Measurements from ENCODE around the gene ERCC2.

The ERCC2 gene

DNA sequence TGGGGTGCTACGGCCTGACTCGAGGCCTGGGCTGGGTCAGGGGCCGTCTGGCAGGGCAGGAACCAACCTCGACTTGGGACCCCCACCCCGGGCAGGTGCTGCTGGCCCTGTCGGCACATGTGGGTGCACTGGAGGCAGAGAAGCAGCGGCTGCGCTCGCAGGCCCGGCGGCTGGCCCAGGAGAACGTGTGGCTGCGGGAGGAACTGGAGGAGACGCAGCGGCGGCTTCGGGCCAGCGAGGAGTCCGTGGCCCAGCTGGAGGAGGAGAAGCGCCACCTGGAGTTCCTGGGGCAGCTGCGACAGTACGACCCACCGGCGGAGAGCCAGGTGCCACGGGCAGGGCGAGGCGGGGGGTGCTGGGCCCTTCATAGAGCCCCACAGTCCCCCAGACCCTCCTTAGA lies 23.9 kb downstream of the ERCC2 start:
- H3F3A ChIP-seq (ENCODE audit: insufficient read depth): no peaks in the 10 kb centered on the region
- H3K9ac ChIP-seq (ENCODE audit: low read length): no peak overlapping the region
- no peaks in the 10 kb centered on the region for H3K9me3 ChIP-seq (ENCODE audit: insufficient read depth, low read length)
- H3K9me2 ChIP-seq (replicated peaks; ENCODE audit: insufficient read depth, low read length): no peaks in the 10 kb centered on the region
- no peak overlapping the region for H2AFZ ChIP-seq (ENCODE audit: low read depth, low read length, severe bottlenecking)
- H3K79me2 ChIP-seq (ENCODE audit: insufficient read depth, low read length): no peaks in the 10 kb centered on the region
- H3K36me3 ChIP-seq (ENCODE audit: low read length): no peaks in the 10 kb centered on the region
- H4K20me1 ChIP-seq (ENCODE audit: low read depth, low read length): no peaks in the 10 kb centered on the region
- H3K4me3 ChIP-seq (ENCODE audit: insufficient read depth, low read length, poor library complexity, severe bottlenecking): no peak overlapping the region
- H3K4me2 ChIP-seq (ENCODE audit: low read depth, low read length, poor library complexity, severe bottlenecking): no peak overlapping the region
- no peak for TF ChIP-seq EZH2phosphoT487 (conservative IDR thresholded peaks at IDR 0.05; ENCODE audit: low read length)
- TF ChIP-seq, protein P1, sequence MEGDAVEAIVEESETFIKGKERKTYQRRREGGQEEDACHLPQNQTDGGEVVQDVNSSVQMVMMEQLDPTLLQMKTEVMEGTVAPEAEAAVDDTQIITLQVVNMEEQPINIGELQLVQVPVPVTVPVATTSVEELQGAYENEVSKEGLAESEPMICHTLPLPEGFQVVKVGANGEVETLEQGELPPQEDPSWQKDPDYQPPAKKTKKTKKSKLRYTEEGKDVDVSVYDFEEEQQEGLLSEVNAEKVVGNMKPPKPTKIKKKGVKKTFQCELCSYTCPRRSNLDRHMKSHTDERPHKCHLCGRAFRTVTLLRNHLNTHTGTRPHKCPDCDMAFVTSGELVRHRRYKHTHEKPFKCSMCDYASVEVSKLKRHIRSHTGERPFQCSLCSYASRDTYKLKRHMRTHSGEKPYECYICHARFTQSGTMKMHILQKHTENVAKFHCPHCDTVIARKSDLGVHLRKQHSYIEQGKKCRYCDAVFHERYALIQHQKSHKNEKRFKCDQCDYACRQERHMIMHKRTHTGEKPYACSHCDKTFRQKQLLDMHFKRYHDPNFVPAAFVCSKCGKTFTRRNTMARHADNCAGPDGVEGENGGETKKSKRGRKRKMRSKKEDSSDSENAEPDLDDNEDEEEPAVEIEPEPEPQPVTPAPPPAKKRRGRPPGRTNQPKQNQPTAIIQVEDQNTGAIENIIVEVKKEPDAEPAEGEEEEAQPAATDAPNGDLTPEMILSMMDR (IDR thresholded peaks at IDR 0.05; ENCODE audit: insufficient read depth, low read length, poor library complexity, severe bottlenecking): no peak
- H3K27ac ChIP-seq (ENCODE audit: low read depth, low read length): no peak overlapping the region
- H3K27me3 ChIP-seq (ENCODE audit: low read length): no peaks in the 10 kb centered on the region

DNA sequence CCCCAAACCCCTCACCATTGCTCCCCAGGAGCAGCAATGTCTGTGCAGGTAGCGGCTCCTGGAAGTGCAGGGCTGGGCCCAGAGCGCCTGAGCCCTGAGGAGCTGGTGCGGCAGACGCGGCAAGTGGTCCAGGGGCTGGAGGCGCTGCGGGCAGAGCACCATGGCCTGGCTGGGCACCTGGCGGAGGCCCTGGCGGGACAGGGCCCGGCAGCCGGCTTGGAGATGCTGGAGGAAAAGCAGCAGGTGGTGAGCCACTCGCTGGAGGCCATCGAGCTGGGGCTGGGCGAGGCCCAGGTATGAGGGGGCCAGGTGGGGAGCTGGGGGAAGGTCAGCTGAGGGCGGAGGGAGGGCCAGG lies 24.9 kb downstream of the ERCC2 start:
- TF ChIP-seq, protein P1 (IDR thresholded peaks at IDR 0.05; ENCODE audit: insufficient read depth, low read length, poor library complexity, severe bottlenecking): no peak
- TF ChIP-seq EZH2phosphoT487 (conservative IDR thresholded peaks at IDR 0.05; ENCODE audit: low read length): no peak
- Histone ChIP-seq H3K9me3 (ENCODE audit: insufficient read depth, low read length) (no peaks in the 10 kb centered on the region), H4K20me1 (ENCODE audit: low read depth, low read length) (no peaks in the 10 kb centered on the region)

DNA sequence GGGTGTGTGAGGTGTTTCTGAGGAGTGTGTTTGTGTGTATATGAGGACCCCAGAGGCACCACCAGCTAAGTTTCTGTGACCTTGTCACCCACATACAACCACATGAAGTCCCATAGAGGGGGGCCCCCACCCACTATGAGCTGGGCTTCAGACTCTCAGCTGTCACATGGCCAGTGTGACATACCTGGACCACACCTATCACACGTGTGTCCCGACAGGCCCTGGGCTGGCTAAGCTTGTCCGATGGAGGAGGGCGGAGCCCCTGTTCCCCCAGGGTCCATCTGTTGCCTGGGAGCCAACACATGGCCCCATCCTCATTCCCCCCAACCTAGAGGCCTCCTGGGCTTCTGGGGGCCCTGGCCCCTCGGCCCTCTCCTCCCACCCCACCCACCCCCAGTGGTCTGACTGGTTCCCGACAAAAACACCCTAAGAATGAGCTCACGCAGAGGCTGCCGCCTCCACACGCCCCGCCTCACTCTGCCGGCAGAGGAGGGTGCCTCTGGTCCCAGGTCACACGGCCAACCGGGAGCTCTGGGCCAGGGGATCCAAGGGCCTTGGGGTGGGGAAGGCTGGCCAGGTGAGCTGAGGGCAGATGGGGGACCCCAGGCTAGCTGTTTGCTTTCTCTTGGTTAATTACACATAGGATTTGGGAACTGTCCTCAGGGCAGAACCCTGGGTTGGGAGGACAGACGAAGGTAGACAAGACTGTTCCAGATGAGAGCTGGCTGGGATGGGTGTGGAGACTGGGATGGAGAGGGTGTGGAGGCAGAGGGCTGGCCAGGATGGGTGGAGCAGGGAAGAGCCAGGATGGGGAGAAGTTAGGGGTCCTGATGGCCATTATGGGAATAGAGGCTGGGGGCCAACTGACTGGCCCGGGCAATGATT lies 25.5 kb downstream of the ERCC2 start:
- TF ChIP-seq, protein P1 (IDR thresholded peaks at IDR 0.05; ENCODE audit: insufficient read depth, low read length, poor library complexity, severe bottlenecking): no peak
- TF ChIP-seq EZH2phosphoT487 (conservative IDR thresholded peaks at IDR 0.05; ENCODE audit: low read length): no peak
- H3K4me2 ChIP-seq (ENCODE audit: low read depth, low read length, poor library complexity, severe bottlenecking): no peak overlapping the region
- H3K79me2 ChIP-seq (ENCODE audit: insufficient read depth, low read length): no peaks in the 10 kb centered on the region

More for the DNA sequence above, 24.9 kb downstream of the ERCC2 start:
- H3K27ac ChIP-seq (ENCODE audit: low read depth, low read length): no peak overlapping the region
- H2AFZ ChIP-seq (ENCODE audit: low read depth, low read length, severe bottlenecking): no peak overlapping the region
- H3K27me3 ChIP-seq (ENCODE audit: low read length): no peaks in the 10 kb centered on the region
- H3K36me3 ChIP-seq (ENCODE audit: low read length): no peaks in the 10 kb centered on the region
- no peak overlapping the region for H3K9ac ChIP-seq (ENCODE audit: low read length)
- no peaks in the 10 kb centered on the region for H3F3A ChIP-seq (ENCODE audit: insufficient read depth)
- H3K9me2 ChIP-seq (replicated peaks; ENCODE audit: insufficient read depth, low read length): no peaks in the 10 kb centered on the region
- no peak overlapping the region for H3K4me3 ChIP-seq (ENCODE audit: insufficient read depth, low read length, poor library complexity, severe bottlenecking)
- H3K4me2 ChIP-seq (ENCODE audit: low read depth, low read length, poor library complexity, severe bottlenecking): no peak overlapping the region
- H3K79me2 ChIP-seq (ENCODE audit: insufficient read depth, low read length): no peaks in the 10 kb centered on the region

More for the DNA sequence above, 25.5 kb downstream of the ERCC2 start:
- Histone ChIP-seq H3K9me2 (replicated peaks; ENCODE audit: insufficient read depth, low read length) (no peaks in the 10 kb centered on the region), H3F3A (ENCODE audit: insufficient read depth) (no peaks in the 10 kb centered on the region), H3K4me3 (ENCODE audit: insufficient read depth, low read length, poor library complexity, severe bottlenecking) (no peak overlapping the region), H3K36me3 (ENCODE audit: low read length) (no peaks in the 10 kb centered on the region), H3K27ac (ENCODE audit: low read depth, low read length) (no peak overlapping the region), H3K27me3 (ENCODE audit: low read length) (no peaks in the 10 kb centered on the region), H3K9me3 (ENCODE audit: insufficient read depth, low read length) (no peaks in the 10 kb centered on the region), H2AFZ (ENCODE audit: low read depth, low read length, severe bottlenecking) (no peak overlapping the region), H3K9ac (ENCODE audit: low read length) (no peak overlapping the region), H4K20me1 (ENCODE audit: low read depth, low read length) (no peaks in the 10 kb centered on the region)
